GM10248 (cell line): ENCODE measurements around the gene SMARCD1.

ENCODE experiments used
- CTCF ChIA-PET: fragments of 300-600 bp; sonication (Branson Sonifier 250); formaldehyde crosslinking; extraction: SDS; loops from one replicate; lab custom pipeline; 2021; ENCODE audit warnings: antibody characterized with exemption; lab: Yijun Ruan, JAX
- POLR2A ChIA-PET: fragments of 350-650 bp; sonication (Branson Sonifier 250); formaldehyde crosslinking; extraction: SDS; loops from one replicate; lab custom pipeline; 2020; ENCODE audit warnings: antibody characterized with exemption; lab: Yijun Ruan, JAX
- DNase-seq: peaks from one replicate; pipeline ENCODE4 v3.0.0; 2012; ENCODE audit errors: extremely low spot score
- TF ChIP-seq, protein P1 (sequence below): IDR thresholded peaks from 2 replicates; pipeline ENCODE4 v1.5.1; 2012; ENCODE audit warnings: mild to moderate bottlenecking, low read depth; ENCODE audit errors: extremely low read depth, missing control alignments, control extremely low read depth

The SMARCD1 gene

DNA sequence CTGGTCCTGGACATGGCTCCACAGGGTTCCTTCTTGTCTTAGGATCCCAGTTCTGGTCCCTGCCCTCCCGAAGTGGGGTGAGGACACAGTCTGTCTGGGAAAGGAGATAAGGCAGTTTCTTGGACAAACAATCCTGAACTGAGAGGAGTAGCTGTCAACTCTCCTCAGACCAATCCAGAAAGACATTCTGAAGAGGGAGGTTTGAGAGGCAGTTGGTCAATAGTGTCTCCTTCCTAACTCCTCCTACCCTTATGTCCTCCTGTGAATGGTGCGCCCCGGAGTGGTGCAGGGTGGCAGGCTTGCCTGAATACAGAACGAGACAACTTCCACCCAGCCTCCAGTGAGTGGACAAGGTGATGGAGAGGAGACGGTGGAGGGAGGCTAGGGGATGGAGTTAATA, 43.2 kb upstream of the SMARCD1 start:
- no peak for DNase-seq
- ChIA-PET POLR2A (no interaction called here), CTCF (interaction anchor here (1.3 to 14.2 kb wide), 6 partner anchors 8 to 96 kb away, joined by 3 to 125 read pairs (median 4); partner anchors contain the start of genes AQP6 and RACGAP1)
- TF ChIP-seq, protein P1, sequence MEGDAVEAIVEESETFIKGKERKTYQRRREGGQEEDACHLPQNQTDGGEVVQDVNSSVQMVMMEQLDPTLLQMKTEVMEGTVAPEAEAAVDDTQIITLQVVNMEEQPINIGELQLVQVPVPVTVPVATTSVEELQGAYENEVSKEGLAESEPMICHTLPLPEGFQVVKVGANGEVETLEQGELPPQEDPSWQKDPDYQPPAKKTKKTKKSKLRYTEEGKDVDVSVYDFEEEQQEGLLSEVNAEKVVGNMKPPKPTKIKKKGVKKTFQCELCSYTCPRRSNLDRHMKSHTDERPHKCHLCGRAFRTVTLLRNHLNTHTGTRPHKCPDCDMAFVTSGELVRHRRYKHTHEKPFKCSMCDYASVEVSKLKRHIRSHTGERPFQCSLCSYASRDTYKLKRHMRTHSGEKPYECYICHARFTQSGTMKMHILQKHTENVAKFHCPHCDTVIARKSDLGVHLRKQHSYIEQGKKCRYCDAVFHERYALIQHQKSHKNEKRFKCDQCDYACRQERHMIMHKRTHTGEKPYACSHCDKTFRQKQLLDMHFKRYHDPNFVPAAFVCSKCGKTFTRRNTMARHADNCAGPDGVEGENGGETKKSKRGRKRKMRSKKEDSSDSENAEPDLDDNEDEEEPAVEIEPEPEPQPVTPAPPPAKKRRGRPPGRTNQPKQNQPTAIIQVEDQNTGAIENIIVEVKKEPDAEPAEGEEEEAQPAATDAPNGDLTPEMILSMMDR: no peak

DNA sequence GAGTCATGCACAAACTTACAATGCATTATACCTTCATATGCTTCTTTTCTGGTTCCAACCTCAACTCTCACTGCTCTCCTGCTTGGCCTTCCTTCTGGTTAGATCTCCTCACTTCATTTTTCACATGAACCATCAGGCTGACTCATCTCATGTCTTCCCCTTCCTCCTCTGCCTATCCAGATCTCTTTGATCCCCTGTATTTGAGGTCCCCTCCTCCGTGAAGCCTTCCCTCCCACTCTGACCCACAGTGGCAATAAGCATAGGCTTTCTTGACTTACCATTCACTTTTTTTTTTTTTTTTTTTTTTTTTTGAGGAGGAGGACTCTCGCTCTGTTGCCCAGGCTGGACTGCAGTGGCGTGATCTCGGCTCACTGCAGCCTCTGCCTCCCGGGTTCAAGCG, 42.4 kb upstream of the SMARCD1 start:
- ChIA-PET POLR2A (no interaction called here), CTCF (interaction anchor here (1.4 to 14.2 kb wide), 4 partner anchors 9 to 75 kb away, joined by 3 to 125 read pairs (median 64); partner anchors contain the start of gene AQP6)
- TF ChIP-seq, protein P1: no peak
- DNase-seq: no peak

DNA sequence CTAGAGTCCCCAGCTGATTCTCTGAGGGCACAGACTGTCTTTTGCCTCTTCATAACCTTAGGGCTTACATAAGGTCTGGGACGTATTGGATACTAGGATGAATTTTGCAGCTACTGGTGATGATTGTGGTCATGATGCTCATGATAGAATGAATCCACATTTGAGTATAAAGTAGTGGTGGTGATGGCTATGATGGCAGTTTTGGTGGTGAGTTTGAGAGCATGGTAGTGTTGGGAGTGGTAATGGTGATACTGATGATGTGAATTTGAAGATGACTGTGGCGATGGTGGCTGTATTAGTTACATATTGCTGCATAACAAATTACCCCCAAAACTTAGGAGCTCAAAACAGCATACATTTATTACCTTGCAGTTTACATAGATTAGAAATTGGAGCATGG, 41.8 kb upstream of the SMARCD1 start:
- no peak for DNase-seq
- CTCF ChIA-PET: interaction anchor here (0.7 to 14.2 kb wide), 5 partner anchors 9 to 76 kb away, joined by 3 to 125 read pairs (median 4); partner anchors contain the start of gene AQP6
- POLR2A ChIA-PET: no interaction called here
- TF ChIP-seq, protein P1: no peak

DNA sequence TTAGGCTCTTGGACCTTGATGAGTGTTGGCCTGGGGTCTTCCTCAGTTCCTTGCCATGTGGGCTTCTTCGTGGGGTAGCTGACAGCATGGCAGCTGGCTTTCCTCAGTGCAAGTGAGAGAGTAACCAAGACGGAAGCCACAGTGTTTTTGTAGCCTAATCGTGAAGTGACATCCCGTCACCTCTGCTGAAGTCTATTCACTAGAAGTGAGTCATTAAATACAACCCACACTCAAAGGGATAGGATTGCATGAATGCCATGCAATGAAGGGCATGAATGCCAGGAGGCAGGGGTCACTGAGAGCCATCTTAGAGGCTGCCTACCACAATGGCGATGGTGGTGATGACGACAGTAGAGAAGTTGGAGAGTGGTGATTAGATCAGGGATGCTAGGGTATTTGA, 41.3 kb upstream of the SMARCD1 start:
- no peak for DNase-seq
- ChIA-PET POLR2A (no interaction called here), CTCF (interaction anchor here (0.7 to 14.2 kb wide), 4 partner anchors 10 to 76 kb away, joined by 3 to 125 read pairs (median 64); partner anchors contain the start of gene AQP6)
- TF ChIP-seq, protein P1: no peak

DNA sequence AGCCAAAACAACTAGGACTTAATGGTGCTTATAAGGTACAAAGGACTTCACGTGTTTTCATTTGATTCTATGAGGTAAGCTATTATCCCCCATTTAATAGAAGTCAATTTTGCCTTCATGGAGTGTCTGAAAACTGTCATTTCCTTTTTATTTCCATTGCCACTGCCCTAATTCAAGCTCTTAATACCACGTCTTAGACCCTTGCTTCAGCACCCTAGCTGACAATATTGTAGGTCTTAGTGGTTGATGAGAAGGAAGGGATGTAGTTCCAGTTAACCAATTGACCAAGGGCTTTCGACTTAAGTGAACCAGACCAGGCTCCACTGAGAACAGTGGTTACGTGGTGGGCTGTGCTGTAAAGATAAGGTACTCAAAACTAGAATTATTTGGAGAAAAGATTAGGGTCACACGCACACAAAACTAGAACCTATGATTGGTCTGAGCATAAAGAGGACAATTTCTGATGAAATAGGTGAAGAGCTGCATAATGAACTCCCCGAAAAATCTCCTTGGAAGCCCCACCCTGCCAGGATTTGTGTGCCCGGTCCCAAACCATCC, 37.4 kb upstream of the SMARCD1 start:
- TF ChIP-seq, protein P1: no peak
- ChIA-PET CTCF (interaction anchor here (0.9 to 6.4 kb wide), 6 partner anchors 8 to 80 kb away, joined by 3 to 56 read pairs (median 7); no protein-coding TSS in a partner anchor), POLR2A (no interaction called here)
- DNase-seq: no peak

DNA sequence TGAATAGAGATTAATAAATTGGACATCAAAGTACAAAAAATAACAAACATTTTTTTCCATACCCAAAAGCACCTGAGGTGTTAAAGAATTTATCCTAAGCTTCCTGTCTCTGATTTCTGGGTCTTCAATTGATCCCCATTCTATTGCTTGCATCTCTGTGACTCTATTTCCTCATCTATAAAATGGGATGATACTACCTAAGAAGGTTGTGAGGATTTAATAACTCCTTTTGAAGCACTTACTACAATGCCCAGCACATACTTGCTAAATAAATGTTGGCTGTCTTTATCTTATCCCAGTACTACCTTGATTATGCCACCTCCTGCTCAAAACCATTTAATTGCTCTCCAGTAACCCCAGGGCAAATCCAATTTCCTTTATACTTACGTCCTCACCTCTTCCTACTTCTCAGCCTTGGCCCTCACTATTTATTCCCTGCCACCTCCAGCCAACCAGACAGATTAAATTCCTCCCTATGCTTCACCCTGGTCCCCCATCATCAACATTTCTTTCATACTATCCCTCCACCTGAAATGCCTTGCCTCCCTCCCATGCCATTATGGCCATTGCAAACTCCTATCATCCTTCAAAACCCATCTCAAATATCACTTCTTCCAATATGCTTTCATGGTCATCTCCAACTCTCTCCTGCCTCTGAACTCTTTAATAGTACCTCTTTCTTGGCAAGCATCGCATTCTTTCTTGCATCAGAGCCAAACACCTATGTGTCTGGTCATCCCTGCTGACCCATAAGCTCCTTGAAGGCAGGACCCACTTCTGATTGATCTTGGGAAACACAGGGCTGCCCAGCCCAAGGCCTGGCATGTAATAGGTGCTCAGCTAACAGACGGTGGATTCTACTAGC, 35.7 kb upstream of the SMARCD1 start:
- ChIA-PET POLR2A (interaction anchor here (0.6 kb wide), 1 partner anchor 142 kb away, joined by 7 read pairs; no protein-coding TSS in a partner anchor), CTCF (interaction anchor here (0.9 to 8.0 kb wide), 9 partner anchors 8 to 83 kb away, joined by 3 to 161 read pairs (median 6); partner anchors contain the start of genes AQP5 and SMARCD1)
- TF ChIP-seq, protein P1: no peak
- no peak for DNase-seq
